Glomerular visceral epithelial cell (primary cell): Measurements from ENCODE around the gene DGCR8.
A peak's percentile ranks its signal among the peaks of the same experiment; 100 is the strongest.

Experiments
- DNase-seq: peaks from one replicate; pipeline ENCODE4 v3.0.0-alpha.2; 2016; ENCODE audit errors: extremely low spot score

Gene DGCR8

GRCh38 chr22:20052309-20053259 is 27.5 kb upstream of the DGCR8 start:
- DNase-seq = no peak

- no peak for DNase-seq
Measured at GRCh38 chr22:20053407-20054033, 26.5 kb upstream of the DGCR8 start.

DNA sequence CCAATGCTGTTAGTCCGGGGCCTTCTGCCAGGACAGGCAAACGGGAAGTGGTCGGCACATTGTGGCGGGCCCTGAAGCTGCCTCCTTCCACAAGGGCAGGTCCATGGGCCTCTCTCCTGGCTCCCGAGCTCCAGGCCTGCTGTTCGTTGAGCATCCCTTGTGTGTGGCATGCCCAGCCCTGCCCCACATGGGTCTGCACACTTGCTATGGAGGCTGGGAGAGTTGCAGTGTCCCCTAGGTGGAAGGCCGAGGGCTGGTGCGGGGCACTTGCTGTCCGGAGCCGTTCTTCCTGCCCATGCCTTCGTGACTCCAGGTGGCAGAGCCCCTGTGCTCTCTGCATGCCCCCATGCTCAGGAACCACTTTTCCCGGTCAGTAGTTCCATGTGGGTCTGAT is 26.0 kb upstream of the DGCR8 start:
- DNase-seq = no peak

DNA sequence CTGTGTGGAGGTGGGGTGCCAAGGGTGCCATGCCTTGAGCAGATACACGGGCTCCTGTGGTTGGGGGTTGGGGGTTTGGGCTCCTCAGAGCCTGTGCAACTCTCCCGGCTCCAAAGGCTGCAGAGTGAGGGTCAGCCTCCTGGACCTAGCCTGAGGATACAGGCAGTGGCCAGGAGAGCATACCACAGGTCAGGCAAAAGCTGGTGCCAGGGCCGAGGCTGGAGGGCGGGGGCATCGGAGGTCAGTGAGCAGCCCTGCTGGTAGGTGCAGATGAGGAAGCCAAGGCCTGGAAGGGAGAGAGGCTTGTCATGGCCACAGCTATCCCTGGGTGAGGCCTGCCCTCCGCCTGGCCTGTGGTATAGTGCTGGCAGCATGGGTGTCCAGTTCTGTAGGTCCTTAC is 25.6 kb upstream of the DGCR8 start:
- no peak for DNase-seq

- no peak for DNase-seq
Measured at GRCh38 chr22:20055144-20055543, 24.9 kb upstream of the DGCR8 start.

- no peak for DNase-seq
Measured at GRCh38 chr22:20055654-20056053, 24.4 kb upstream of the DGCR8 start.

- DNase-seq = no peak
Measured at GRCh38 chr22:20056161-20056560, 23.9 kb upstream of the DGCR8 start.

DNA sequence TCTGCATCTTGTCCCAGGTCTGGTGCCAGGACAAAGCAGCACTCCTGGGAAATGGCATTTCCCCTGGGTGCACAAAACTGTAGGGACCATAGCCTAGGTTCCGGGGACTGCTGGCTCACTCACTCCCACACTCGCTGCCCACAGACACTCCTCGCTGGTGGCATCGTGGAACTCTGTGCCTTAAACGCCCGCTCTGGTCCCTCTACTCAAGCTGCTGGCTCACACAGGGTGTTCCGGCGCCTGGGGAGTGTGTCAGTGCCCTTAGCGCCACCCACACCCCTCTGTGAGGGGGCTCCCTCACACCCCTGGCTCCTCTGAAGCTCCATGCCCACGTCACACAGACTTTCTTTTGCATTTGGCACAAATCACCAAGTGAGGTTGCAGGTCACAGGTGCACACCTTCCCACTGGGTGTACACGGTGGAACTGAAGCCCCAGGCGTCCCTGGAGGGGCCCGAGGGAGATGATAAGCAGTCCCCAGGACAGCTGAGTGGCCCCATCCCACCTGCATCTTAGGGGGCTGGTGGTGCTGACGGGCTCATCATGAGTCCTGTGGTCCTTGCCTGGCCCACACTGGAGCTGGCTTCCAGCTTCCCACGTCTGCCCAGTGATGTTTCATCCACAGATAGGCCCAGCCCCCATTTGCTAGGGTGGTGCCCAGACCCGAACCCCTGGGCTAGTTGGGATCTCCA is 23.2 kb upstream of the DGCR8 start:
- DNase-seq = no peak

GRCh38 chr22:20057596-20058268 is 22.3 kb upstream of the DGCR8 start:
- DNase-seq = no peak

- no peak for DNase-seq
Measured at GRCh38 chr22:20058989-20059770, 20.9 kb upstream of the DGCR8 start.

DNA sequence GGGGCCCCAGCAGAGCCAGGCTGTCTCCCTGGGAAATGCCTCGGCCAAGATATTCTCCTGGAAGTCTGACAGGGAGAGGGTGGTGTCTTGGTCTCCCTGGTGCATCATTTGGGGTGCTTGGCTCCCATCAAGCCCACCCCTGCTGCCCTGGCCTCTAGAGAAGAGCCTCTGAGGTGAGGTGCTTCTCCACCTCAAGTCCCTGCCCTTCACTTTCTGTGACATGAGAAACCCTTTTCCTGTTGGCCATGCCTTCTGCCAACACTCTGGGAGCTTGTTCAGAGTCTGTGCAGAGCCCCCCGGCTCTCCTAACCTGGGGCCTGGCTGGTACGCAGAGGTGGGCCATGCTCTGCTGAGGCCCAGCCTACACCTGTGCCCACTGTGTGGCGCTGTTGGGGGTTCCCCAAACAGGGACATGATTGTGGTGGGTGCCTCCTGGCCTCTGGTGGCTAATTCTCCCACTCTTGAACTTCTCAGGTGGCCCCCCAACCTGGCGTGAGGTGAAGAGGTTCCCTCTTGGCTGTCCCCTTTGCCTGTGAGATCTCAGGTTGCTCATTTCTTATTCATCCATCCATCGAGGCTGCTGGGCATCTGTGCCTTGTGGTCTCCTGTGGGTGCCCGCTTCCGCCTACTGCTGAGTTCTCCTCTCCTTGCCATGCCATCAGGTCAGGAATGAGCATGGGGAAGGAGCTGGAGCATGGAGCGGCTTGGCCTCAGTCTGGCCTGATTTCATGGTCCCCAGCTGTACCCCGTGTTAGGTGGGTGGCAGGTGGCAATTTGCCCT is 19.2 kb upstream of the DGCR8 start:
- DNase-seq = no peak

DNA sequence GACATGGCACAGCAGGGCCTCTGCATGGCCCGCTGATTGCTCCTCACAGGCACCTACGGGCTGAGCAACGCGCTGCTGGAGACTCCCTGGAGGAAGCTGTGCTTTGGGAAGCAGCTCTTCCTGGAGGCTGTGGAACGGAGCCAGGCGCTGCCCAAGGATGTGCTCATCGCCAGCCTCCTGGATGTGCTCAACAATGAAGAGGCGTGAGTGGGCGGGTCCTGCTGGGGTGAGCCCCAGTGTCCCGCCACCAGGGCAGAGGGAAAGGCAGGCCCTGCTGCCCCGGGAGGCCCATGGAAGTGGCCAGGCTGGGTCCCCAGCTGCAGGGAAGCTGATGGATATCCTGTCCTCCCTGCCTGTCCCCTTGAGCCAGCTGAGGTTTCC is 18.6 kb upstream of the DGCR8 start:
- DNase-seq = no peak

GRCh38 chr22:20062043-20062765 is 17.8 kb upstream of the DGCR8 start:
- no peak for DNase-seq

DNA sequence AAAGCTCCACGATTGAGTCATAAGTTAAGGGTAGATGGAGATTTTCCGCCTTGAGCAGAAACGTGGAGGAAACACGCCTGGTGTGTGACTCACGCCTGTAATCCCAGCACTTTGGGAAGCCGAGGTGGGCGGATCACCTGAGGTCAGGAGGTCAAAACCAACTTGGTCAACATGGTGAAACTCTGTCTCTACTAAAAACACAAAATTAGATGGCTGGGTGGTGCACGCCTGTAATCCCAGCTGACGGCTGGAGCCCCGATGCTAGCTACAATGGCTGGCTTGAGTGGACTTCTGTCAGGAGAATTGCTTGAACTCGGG is 17.3 kb upstream of the DGCR8 start:
- DNase-seq = peak; percentile 67

- no peak for DNase-seq
Measured at GRCh38 chr22:20063271-20064139, 16.5 kb upstream of the DGCR8 start.

- DNase-seq = no peak
Measured at GRCh38 chr22:20064140-20064480, 15.9 kb upstream of the DGCR8 start.

- DNase-seq = no peak
Measured at GRCh38 chr22:20064545-20065262, 15.3 kb upstream of the DGCR8 start.

- DNase-seq = no peak
Measured at GRCh38 chr22:20065896-20066616, 14.0 kb upstream of the DGCR8 start.
